DMS 273 treated with DMSO at 0.1 percent for 48 hours (cell line): Measurements from ENCODE around the gene FOXP1.

Experiments used
- DNase-seq: peaks from one replicate; lab custom pipeline; 2025; lab: John Stamatoyannopoulos, UW

The FOXP1 gene

GRCh38 chr3:71172951-71173350 is 410.6 kb downstream of the FOXP1 start:
- DNase-seq = no peak

GRCh38 chr3:71172189-71172588 is 411.3 kb downstream of the FOXP1 start:
- no peak for DNase-seq

- no peak for DNase-seq
Observed at GRCh38 chr3:71171247-71171646, 412.3 kb downstream of the FOXP1 start.

- no peak for DNase-seq
Observed at GRCh38 chr3:71168880-71169411, 414.6 kb downstream of the FOXP1 start.

GRCh38 chr3:71168121-71168721 is 415.3 kb downstream of the FOXP1 start:
- DNase-seq = no peak

- DNase-seq = no peak
Observed at GRCh38 chr3:71166339-71167240, 416.9 kb downstream of the FOXP1 start.

GRCh38 chr3:71164881-71165280 is 418.6 kb downstream of the FOXP1 start:
- DNase-seq = no peak

GRCh38 chr3:71163198-71163918 is 420.2 kb downstream of the FOXP1 start:
- no peak for DNase-seq

- no peak for DNase-seq
Observed at GRCh38 chr3:71162221-71162620, 421.3 kb downstream of the FOXP1 start.

GRCh38 chr3:71160785-71161546 is 422.6 kb downstream of the FOXP1 start:
- DNase-seq = no peak

GRCh38 chr3:71156062-71156665 is 427.4 kb downstream of the FOXP1 start:
- no peak for DNase-seq

- DNase-seq = no peak
Observed at GRCh38 chr3:71154846-71155245, 428.7 kb downstream of the FOXP1 start.

GRCh38 chr3:71153713-71154112 is 429.8 kb downstream of the FOXP1 start:
- DNase-seq = no peak

GRCh38 chr3:71152892-71153265 is 430.6 kb downstream of the FOXP1 start:
- DNase-seq = no peak

GRCh38 chr3:71152039-71152891 is 431.3 kb downstream of the FOXP1 start:
- no peak for DNase-seq

GRCh38 chr3:71149959-71150954 is 433.3 kb downstream of the FOXP1 start:
- no peak for DNase-seq

- no peak for DNase-seq
Observed at GRCh38 chr3:71148455-71149060, 435.0 kb downstream of the FOXP1 start.

- DNase-seq = no peak
Observed at GRCh38 chr3:71146673-71147072, 436.9 kb downstream of the FOXP1 start.

GRCh38 chr3:71145954-71146353 is 437.6 kb downstream of the FOXP1 start:
- DNase-seq = no peak
